CD4-positive, alpha-beta T cell treated with Interferon alpha-2 for 1 hour (primary cell): ENCODE data around the gene JARID2.

Source experiments
- DNase-seq, 2 donors: peaks; one replicate each; pipeline ENCODE4 v3.0.0-alpha.2; 2020 to 2022

The JARID2 gene

DNA sequence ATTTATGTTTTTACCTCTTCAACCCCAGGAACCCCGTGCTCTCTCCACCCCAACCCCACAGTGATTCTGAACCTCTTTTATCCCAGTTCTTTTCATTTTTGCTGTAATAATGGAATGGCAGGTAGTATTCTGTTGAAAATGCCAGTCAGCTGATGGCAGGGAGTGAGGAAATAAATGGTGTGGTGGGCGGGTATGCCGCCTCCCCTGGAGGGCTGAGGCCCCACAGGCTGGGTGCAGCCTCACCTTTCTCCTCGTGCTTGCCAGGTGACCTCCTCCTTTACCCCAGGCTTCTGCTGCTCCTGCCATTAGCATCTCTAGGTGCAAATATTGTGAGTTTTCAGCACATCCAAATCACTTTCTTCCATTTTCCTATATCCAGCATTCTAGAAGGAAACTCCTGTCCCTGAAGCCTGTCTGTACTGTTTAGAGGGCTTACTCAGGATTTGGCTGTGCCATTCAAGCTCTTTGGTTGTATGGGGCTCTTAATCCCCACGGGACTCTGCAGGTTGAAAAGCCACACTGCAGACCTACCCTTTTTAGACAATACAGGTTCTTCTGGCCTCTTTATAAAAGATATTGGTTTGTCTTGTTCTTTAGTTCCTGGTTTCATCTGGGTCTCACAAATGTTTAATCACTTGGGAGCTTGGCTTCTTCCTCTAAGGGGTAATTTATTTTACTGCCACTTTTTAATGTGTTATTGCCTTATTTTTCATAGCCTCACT lies 201.8 kb downstream of the JARID2 start:
- DNase-seq: no peak

DNA sequence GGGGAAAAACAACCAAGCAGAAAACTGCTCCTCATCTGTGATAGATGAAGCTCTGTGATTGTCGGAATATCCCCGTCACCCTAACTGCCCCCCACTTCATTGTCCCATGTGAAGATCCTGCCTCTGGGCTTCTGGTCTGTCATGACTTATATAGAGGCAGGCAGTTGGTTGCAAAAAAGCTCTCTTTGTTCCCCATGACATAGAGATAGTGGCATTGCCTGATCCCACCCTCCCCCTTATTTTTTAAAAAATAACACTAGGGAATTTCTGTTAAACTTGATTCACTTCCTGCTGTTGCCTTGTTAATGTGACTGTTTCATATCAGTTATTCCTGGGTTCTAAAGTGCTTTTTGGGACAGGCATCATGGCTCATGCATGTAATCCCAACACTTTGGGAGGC lies 203.1 kb downstream of the JARID2 start:
- DNase-seq: no peak

DNA sequence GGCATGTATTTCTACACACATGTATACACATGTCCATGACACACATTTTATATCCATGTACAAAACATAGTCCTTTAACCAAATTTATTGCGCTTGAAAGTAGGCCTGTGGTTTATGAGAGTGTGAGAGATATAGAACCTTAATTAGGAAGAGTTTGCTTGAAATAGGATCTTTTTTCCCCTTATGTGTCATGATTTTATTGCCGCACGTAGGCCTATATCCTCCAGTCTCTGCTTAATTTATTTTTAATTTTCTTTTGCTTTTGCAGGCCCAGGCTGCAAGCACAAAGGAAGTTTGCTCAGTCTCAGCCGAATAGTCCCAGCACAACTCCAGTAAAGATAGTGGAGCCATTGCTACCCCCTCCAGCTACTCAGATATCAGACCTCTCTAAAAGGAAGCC lies 205.9 kb downstream of the JARID2 start:
- no peak for DNase-seq

DNA sequence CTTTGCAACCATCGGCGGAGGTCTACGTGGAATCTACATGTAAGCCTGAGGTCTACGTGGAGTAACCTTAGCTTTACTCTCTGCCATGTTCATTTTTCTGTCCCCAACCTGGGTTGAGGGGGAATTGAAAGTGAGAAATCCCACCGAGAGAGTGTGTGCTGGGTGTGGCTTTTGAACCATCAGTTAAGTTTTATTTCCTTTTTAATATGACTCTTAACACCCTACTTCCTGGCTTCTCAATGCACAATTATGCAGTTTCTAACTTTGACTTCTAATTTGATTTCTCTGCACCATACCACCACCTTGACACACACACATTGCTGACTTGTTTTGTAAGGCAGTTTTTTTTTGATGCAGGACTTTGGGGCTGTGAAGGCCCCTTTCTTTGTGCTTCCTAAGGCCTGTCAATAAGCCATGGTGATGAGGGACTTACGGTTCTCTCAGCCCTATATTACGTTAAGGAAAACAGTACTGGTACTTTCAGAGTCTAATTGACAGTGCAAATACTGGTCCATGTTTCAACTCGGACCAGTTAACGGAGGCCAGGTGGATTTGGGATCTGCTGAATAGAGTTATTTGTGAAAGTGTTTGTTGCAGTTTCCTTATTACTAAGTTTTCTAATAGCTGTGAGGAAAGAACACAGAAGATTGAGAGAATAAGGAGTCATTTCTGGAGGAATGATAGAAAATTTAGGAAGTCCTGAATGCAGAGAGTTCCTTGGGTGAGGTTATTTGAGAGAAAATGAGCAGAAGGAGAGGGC lies 206.5 kb downstream of the JARID2 start:
- DNase-seq: no peak

DNA sequence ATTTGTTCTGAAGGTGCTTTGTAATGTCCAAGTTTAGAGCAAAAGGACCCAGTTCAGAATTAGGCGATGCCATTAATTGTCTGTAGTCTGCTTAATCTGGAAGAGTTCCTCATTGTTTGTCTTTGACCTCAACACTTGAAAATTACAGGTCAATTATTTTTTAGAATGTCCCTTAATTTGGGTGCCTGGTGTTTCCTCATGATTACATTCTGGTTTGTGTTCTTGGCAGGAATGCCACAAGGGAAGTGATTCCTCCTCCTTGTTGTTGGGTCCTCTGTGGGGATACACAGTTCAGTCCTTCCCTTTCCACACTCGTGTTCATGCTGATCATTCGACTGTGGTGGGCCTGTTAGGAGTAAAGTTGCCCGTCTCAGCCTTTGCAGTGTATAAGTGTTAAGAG lies 207.3 kb downstream of the JARID2 start:
- no peak for DNase-seq

DNA sequence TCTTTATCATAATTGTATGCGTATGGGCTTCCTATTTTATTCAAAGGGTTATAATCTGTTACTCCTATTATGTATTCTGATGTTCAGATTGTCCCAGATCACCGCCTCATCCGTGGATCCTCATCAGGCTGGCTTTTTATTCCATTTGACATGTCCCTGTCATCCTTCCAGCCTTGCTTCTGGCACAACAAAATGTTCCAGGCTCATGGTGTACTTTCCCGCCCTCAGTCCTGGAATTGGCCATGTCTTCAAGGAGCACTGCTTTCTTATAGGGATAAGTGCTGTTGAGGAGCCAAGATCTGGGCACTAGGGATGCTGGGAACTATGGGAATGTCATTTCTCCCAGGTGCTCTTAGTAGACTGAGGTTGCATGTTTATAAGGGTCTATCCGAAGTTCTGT lies 207.8 kb downstream of the JARID2 start:
- DNase-seq: no peak

DNA sequence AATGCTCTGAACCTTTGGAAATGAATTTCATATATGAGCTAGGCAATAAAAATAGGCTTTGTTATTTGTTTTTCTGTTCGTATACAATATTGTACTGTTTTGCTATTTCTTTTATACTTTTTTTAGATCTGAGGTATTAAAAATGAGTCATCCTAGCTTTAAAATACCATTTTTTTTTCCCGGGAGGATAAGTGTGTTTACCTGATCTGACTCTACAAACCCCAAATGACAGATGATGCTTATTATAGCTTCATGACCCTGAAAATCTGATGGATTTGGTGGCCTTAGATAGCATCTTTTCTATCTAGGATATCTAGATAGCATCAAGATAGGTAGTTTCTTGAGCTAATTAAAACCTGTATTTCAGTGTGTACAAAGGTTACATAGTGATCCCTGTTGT lies 210.6 kb downstream of the JARID2 start:
- DNase-seq: no peak

DNA sequence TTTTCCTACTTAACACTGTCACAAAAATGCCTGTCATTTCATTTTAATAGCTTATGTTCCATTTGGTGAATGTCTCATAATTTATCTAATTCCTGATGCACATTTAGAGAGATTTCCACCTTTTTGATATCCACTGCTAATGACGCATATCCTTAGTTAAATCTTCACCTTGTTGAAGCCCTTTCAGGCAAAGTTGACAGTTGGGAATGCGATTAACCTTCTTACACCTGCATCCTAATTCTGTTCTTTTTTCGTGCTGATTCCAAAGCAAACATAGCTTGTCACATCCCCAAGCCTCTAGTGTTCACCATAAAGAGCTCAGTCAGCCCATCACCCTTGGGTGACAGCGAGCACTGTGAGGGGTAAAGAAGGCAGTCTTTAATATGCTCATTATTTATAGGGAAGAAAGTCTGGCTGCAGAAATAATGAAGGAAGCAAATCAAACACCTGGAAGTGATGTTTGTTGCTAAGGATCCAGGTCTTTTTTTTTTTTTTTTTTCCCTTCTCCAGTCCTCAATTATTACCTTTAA lies 211.3 kb downstream of the JARID2 start:
- no peak for DNase-seq

DNA sequence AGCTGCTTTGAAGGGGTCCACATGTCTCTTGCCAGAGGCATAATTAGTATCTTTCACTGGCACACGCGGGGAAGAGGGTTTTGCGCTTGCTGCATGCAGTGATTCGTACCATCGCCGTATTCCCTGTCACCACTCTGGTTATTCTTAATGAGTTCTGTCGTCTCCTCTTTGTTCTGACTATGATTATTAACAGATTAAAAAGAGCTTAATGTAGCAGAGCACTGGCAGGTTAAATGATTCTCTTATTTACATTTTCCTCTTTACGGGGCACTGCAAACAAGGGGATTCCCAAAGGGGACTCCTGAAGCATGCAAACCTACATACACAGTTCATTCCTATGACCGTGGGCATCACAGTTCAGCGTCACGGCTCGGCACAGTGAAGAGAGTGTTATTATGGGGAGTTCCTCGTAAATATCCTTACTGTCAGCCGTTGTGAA lies 212.2 kb downstream of the JARID2 start:
- DNase-seq: peak in 1 of 2 donors; percentile 23

DNA sequence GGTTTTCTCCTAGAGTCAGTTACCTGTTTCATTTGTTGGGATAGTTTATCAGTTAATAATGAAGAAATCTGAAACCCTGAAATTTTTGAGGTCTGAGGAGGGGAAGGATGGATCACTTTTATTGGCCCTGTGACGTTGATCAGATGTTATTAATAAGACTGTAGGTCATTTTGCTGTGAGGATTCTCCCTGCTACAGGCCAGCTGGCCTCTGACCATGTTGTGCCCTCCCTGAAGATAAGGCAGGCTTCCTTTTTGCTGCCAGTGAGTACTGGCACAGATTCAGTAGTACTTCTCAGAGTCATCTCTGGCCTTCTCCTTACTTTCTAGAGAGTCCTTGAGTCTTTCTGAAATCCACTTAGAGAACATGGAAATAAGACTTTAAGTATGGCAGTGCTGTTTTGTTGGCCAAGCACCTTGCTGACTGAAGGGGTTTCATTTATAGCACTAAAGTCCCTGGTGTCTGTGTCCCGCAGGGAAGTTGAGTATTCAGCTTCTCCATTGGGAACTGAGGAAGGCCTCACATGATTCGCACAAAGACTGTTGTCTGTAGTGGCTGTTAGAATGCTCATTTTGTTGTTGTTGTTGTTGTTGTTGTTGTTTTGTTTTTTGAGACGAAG lies 214.3 kb downstream of the JARID2 start:
- no peak for DNase-seq

DNA sequence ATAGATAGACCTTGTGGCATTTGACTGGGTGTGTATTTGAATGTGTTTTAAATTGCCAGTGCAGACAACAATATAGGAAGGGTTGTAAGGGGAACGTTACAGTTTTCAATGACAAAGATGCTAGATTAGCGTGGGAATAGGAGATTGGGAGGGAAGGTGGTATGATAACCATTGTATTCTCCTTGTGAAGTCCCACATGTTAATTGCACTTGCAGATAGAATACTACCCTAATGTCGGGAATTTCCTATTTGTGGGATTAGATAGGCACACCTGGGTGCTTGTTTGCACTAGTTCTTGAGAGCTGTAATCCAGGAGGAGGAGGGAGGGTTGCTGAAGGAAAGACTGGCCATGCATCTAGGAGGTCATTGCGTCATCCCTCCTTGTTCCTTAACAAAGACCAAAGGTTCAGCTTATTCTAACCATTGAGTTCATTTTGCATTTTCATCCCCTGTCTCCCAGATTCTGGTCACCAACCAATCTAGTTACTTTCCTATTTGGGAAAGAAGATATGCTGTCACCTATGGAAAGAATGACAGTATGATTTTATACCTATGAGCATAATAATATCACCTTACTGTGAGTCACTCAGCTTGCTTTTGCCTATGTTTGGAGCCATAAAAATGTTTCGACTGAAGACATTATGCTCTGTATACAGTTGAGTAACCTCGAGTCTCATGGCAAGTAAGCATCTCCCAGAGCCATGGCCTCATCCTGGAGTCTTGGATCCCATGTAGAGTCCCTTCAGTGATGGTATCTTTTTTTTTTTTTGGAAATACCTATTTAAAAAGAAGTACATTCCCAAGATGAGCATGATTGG lies 215.5 kb downstream of the JARID2 start:
- no peak for DNase-seq

DNA sequence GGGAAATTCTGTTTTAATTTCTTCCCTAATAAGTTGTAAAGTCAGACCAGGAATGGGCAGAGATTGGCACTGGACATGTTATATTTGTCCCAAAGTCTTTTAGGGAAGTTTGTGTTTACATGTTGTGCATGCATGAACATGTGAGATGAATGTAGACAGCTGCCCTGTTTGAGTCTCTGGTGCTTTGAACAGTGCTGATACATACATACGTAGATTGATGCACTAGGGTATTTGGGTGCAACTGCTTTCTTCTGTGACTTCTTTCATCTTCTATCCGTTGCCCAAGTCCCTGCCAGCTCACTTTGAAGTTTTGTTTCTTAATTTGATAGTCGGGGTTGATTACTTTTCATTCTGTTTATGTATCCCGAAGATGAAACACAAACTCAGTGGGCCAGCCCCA lies 216.4 kb downstream of the JARID2 start:
- DNase-seq: no peak

DNA sequence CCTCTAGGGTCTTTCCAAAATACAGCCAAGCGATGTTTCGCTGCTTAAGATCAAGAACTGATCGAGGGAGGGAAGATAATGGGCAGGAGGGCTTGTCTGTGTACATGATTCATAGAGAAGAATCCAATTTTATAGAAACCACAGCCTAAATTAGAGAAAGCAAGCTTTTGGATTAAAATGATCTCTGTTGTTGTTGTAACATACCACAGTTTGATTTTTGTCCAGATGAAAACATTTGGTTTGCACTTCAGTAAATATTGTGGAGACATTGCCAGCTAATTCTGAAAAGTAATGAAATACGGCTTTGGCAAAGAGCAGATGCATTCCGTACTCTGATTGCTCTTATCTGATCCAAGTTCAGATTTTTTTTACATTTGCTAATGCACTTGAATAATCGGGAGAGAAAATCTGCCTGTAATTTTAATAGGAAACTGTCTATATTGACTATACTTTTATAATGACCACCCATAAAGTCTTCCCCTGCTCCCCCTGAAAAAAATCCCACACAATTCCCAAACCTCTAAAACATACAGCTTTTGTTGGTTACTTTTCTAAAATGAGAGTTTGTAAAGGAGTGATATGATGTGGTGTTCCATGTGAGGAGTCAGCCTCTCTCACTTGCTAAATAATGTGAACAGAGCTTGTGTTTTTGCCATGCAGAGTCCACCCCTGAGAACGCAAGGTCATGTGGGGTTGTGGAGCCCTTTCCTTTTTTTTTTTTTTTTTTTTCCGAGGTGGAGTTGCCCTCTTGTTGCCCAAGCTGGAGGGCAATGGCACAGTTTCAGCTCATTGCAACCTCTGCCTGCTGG lies 217.1 kb downstream of the JARID2 start:
- DNase-seq: no peak

DNA sequence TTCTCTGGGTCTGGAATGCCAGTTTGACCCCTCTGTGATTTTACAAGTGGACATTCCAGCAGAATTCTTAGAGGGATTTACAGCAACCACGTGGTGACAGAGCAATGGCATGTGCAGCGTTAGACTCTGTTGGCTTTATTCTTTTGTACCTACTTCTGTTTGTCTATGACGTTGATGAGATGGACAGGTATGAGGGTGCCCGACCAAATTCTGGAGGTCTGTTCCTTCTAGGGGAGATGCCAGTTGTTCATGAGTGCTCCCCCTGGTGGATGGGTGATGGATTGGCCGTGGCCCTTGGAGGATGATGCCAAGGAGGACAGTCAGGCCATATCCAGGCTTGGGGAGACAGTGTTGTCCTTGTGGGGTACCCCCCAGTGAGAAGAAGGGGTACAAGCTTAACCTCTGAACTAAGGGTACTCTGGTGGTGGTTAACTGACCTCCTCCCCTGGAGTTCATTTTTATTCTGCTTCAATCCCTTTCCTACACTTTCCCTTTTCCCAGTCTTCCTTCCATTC lies 218.4 kb downstream of the JARID2 start:
- peak; percentile 55 to 67 for DNase-seq

DNA sequence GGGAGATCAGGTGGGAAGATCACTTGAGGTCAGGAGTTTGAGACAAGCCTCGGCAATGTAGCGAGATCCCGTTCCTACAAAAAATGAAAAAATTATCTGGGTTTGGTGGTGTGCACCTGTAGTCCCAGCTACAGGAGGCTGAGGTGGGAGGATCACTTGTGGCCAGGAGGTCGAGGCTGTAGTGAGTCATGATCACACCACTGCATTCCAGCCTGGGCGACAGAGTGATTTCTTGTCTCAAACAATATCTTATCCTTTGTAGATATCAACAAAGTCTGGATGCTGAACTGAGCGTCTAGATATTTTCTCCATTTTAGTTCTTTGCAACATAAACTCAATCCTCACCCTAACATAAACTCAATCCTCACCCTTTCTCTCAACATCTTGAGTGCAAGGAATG lies 219.3 kb downstream of the JARID2 start:
- DNase-seq: no peak

DNA sequence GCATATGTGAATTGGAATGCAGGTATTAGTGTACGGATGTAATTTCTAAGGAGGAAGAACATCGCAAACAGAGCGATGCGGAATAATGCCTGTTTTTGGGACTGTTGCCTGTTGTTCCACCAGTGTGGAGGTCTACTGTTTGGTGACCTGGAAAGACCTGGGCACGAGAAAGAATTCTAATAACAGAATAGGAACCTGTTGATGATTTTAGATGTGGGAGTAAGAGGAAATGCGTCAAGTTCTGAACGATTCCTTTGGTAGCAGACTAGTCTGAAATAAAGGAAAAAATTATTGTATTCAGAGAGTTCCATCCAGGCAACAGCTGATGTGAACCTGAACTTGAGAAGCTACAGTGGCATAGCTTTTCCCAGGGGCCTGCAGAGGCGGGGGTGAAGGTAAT lies 224.9 kb downstream of the JARID2 start:
- DNase-seq: no peak

DNA sequence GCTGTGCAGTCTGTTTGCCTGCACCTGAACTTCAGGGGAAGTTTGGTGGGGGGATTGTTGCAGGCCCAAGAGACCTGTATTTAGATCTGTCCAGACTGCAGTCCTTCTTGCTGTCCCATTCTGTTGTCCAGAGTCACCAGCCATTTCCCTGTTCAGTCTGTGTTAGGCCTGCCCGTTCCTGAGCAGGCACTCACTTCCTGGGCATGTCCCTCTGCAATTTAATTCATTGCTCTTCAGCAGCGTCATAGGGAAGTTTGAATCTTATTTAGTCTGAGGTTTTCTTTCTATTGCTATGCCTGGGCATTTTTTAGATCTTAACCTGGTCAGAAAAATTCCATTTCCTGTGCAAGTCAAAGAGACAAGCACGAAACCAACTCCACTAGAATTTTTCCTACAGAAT lies 226.8 kb downstream of the JARID2 start:
- DNase-seq: no peak

DNA sequence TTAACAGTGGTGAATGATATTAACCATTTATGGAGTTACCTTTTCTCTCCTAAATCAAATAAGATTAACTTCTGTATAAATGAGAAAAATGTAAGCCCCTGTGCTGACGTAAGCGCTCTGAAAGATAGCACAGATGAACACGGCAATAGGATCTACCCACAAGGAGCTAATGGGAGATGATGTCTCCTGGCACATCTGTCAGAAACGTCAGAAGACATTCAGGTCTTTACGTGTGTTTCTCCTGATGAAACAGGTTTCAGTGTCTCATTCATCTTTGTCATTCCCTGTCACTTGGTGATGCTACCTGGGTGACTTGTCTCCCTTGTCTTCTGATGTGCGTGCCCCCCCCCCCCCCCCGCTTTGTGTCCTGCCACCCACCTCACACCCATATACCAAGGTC lies 227.3 kb downstream of the JARID2 start:
- no peak for DNase-seq

DNA sequence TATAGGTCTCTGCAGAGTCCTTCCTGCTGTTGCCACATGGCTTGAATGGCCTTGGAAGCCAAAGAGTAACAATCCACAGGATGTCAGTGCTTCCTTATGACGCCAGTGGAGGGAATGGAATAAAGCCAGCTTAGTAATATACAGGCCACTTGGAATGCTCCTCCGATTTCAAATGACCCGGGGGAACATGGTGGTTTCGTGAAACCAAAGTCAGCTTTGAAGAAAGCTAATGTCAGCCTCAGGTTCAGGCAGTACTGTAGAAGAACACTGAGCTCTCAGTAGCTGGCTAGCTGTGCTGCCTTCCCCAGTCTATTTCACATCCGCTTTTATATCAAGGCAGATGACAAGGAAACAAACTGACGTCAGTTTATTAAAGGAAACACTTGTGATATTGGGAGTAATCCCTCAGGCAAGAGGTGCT lies 227.9 kb downstream of the JARID2 start:
- DNase-seq: no peak

DNA sequence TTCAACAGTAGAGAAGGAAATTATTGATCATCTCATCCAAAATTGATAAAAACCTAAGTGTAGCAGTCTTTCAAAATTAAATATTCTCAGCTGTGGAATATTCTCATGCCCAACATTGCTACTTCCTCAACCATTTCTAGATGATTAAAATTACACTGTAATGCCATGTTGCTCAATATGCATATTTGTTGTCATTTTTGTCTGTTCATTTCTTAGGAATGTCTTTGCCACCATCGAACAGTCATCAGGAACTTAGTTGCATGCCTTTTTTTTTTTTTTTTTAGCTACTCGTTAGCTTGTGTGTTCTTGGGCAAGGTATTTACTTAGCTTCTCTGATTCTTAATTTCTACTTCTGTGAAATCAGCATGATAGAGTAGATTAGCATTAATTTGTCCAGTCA lies 228.3 kb downstream of the JARID2 start:
- no peak for DNase-seq

DNA sequence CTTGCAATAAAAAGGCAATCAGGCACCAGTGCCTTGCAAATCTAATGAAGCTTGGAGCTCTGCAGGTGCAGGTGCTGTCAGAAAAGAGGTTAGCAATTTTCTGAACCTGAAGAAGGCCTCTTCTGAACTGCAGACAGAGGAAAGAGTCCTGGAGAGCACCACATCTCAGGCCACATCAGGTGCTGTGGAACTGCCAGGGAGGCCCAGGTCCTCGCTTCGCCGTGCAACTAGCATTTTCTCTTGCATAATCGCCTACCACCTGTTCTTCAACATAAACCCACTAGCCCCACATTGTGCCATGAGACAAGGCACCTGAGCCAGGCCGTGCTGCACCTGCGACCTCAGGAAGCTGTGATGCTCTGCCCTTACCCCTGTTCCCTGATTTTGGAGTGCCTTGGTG lies 229.4 kb downstream of the JARID2 start:
- no peak for DNase-seq

DNA sequence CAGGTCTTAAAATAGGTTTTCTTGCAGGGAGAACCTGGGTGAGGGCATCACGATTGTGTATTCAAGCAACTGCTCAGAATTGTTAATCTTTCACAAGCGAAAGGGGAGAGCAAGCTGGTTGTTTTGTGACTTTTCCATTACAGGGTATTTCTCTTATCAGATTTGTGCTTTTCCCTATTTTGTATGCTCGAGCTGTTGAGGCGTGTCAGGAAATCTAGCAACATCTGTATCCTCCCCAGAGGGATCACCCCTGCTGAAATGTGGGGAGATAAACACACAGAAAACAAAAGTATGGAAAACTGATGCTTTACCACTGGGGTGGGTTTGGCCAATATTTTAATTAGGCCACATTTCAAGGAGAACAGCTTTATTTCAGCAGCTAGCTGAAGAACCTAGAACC lies 230.0 kb downstream of the JARID2 start:
- no peak for DNase-seq
